ENCODE data around the gene FMNL3. TPM values are rescaled to one million over a fixed set of nuclear protein-coding genes. Genes with fewer than 3 reads are reported as not detected.

Gene FMNL3, protein sequence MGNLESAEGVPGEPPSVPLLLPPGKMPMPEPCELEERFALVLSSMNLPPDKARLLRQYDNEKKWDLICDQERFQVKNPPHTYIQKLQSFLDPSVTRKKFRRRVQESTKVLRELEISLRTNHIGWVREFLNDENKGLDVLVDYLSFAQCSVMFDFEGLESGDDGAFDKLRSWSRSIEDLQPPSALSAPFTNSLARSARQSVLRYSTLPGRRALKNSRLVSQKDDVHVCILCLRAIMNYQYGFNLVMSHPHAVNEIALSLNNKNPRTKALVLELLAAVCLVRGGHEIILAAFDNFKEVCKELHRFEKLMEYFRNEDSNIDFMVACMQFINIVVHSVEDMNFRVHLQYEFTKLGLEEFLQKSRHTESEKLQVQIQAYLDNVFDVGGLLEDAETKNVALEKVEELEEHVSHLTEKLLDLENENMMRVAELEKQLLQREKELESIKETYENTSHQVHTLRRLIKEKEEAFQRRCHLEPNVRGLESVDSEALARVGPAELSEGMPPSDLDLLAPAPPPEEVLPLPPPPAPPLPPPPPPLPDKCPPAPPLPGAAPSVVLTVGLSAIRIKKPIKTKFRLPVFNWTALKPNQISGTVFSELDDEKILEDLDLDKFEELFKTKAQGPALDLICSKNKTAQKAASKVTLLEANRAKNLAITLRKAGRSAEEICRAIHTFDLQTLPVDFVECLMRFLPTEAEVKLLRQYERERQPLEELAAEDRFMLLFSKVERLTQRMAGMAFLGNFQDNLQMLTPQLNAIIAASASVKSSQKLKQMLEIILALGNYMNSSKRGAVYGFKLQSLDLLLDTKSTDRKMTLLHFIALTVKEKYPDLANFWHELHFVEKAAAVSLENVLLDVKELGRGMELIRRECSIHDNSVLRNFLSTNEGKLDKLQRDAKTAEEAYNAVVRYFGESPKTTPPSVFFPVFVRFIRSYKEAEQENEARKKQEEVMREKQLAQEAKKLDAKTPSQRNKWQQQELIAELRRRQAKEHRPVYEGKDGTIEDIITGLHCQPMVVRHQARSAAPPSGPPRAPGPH
- total RNA-seq (ENCODE audit: low replicate concordance): 2.5 and 21.1 TPM in 2 replicates
- long read RNA-seq: 0 reads

DNA sequence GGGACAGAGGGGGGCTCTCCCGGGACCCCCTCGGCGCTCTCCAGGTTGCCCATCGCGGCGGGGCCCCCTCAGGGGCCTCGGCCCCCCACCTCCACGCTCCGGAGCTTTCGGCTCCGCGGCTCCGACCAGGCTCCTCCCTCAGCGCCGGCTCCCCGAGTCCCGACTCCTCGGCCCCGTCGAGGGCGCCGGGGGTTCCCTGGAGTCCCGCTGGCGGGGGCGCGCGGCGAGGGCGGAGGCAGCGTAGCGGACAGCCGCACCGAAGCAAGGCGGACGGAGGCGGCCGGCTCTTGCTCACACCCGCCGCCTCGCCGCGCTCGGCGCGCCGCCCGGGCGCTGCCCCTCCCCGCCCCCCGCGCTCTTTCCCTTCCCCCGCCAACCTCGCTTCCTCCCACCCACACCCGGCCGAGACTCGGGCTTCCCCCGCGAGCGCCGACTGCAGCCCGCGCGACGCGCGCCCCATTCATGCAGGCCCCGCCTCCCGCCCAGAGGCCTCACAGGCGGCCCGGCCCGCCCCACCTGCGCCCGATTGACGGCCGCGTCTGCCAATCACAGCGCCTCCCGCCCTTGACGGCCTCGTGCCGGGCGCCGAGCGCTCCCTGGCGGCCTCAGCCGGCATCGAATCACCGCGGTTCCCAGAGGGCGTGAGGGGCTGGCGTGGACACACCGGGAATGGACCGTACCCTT is at the start of gene FMNL3:
FMNL3 (minus strand) TSS at position 278 of the 684 bp plus-strand sequence; CDS start at position 53, 225 bp downstream.
- Mint-ChIP-seq H3K4me3 (peak within 1 kb of the TSS; percentile 86), H3K9me3 (no peaks in the 10 kb centered on the region), H3K27me3 (peaks cover 61% of the 10 kb centered on the region), H3K36me3 (no peaks in the 10 kb centered on the region), H3K4me1 (ENCODE audit: unreplicated experiment) (peaks cover 33% of the 10 kb centered on the region), H3K27ac (no peak within 1 kb of the TSS)
- DNase-seq (ENCODE audit: extremely low spot score, unreplicated experiment): peak; percentile 99
- TF ChIP-seq, protein P1, sequence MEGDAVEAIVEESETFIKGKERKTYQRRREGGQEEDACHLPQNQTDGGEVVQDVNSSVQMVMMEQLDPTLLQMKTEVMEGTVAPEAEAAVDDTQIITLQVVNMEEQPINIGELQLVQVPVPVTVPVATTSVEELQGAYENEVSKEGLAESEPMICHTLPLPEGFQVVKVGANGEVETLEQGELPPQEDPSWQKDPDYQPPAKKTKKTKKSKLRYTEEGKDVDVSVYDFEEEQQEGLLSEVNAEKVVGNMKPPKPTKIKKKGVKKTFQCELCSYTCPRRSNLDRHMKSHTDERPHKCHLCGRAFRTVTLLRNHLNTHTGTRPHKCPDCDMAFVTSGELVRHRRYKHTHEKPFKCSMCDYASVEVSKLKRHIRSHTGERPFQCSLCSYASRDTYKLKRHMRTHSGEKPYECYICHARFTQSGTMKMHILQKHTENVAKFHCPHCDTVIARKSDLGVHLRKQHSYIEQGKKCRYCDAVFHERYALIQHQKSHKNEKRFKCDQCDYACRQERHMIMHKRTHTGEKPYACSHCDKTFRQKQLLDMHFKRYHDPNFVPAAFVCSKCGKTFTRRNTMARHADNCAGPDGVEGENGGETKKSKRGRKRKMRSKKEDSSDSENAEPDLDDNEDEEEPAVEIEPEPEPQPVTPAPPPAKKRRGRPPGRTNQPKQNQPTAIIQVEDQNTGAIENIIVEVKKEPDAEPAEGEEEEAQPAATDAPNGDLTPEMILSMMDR (conservative IDR thresholded peaks at IDR 0.05): peak; percentile 97

DNA sequence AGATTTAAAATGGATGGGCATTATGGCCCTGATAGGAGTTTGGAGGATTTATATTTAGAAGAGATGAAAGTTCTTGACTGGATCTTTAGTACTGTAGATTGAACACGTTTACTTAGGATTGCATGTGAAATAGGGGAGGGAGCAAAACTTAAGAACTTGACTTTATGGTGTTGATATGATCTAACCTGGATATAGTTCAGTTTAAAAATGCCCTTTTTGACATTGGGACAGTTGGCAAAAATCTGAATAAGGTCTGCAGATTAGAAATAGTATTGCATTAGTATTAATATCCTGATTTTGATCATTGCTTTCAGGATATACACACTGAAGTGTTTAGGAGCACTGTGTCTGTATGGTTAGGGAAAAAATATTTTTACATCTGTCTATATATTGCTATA is 43.8 kb upstream of the FMNL3 start:
- Mint-ChIP-seq H3K4me3 (no peak overlapping the region), H3K36me3 (peaks cover 16% of the 10 kb centered on the region), H3K27ac (peak overlapping the region; percentile 68)

DNA sequence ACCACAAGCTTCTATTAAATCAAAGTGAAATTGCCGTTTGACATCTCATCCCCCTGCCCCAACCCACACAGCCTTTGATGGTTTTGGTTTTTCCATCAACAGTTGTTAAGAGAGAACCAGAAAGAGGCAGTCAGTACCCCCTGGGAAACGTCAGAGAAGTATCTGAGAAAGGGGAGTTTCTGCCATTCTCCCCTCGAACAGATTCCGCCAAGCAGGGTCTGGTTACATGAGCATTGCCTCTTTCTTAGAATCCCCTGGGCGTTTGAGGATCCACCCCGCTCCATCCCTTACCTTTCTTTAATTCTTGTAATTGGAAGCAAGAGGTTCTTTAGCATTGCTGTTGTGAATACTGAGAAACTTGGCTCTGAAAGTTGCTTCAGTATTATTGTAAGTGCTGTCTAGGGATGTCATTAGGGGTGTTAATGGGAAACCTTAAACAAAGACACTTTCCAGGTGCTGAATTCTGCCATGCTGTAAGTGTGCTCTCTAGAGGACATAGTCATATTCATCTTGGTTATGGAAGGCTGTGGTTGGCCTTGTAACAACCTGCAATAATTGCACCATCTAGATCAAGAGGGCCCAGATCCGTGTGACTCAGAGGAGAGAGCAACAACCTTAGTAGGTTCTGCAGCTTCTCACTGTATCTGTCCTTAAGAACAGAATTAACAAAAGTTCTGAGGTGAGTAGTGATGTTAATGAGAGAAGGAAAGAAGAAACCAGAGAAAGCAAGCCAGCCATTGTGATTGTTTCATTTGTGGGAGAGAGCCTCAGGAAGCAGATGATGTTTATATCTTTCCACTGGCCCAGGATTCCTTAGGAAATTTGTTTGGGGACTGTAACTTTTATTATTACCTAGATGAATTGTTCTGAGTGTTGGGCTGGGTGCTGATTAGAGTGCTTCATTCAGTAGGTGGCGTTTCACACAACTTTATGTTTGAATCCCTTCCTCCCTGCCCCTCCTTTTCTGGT is 43.1 kb upstream of the FMNL3 start:
- TF ChIP-seq, protein P1 (conservative IDR thresholded peaks at IDR 0.05): no peak
- peaks cover 14% of the 10 kb centered on the region for H3K36me3 Mint-ChIP-seq
- no peak overlapping the region for H3K4me3 Mint-ChIP-seq
- no peaks in the 10 kb centered on the region for H3K27me3 Mint-ChIP-seq
- no peaks in the 10 kb centered on the region for H3K9me3 Mint-ChIP-seq
- peak overlapping the region; percentile 68 for H3K27ac Mint-ChIP-seq
- H3K4me1 Mint-ChIP-seq (ENCODE audit: unreplicated experiment): peaks cover 29% of the 10 kb centered on the region
- no peak for DNase-seq (ENCODE audit: extremely low spot score, unreplicated experiment)

More for the DNA sequence above, 43.8 kb upstream of the FMNL3 start:
- no peaks in the 10 kb centered on the region for H3K27me3 Mint-ChIP-seq
- DNase-seq (ENCODE audit: extremely low spot score, unreplicated experiment): no peak
- H3K9me3 Mint-ChIP-seq: no peaks in the 10 kb centered on the region
- peaks cover 29% of the 10 kb centered on the region for H3K4me1 Mint-ChIP-seq (ENCODE audit: unreplicated experiment)
- TF ChIP-seq, protein P1 (conservative IDR thresholded peaks at IDR 0.05): no peak

DNA sequence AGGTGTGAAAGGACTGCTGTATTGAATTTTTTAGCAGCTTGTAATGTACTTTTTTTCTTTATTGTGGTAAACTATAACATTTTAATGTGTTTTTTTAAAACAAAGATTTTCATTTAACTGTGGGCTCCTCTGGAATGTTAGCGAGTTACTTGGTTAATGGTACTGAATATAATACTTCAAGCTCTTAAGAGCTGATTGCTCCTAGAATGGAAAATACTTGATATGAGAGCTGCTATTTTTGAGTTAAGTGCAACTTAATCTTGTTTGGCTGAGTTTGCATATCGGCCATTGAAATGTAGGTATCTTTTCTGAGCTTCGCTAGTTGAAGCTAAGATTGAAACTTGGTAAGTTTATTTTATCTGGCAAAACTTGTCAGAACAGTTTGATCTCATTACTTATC is 41.6 kb upstream of the FMNL3 start:
- H3K36me3 Mint-ChIP-seq: peaks cover 15% of the 10 kb centered on the region
- no peaks in the 10 kb centered on the region for H3K9me3 Mint-ChIP-seq
- DNase-seq (ENCODE audit: extremely low spot score, unreplicated experiment): no peak
- H3K27me3 Mint-ChIP-seq: no peaks in the 10 kb centered on the region
- peaks cover 42% of the 10 kb centered on the region for H3K4me1 Mint-ChIP-seq (ENCODE audit: unreplicated experiment)
- H3K4me3 Mint-ChIP-seq: no peak overlapping the region
- H3K27ac Mint-ChIP-seq: no peak overlapping the region
- TF ChIP-seq, protein P1 (conservative IDR thresholded peaks at IDR 0.05): no peak

Measured in type B pancreatic cell (in vitro differentiated cells).